GM12873 (cell line): ENCODE data around the gene ZC3H10.

ENCODE experiments used
- TF ChIP-seq, protein P1 (sequence below): IDR thresholded peaks from 2 replicates; pipeline ENCODE4 v1.5.1; 2012; ENCODE audit warnings: low read depth, mild to moderate bottlenecking, moderate library complexity, low read length, control low read depth; ENCODE audit not compliant: insufficient read depth; ENCODE audit errors: missing control alignments

The ZC3H10 gene

DNA sequence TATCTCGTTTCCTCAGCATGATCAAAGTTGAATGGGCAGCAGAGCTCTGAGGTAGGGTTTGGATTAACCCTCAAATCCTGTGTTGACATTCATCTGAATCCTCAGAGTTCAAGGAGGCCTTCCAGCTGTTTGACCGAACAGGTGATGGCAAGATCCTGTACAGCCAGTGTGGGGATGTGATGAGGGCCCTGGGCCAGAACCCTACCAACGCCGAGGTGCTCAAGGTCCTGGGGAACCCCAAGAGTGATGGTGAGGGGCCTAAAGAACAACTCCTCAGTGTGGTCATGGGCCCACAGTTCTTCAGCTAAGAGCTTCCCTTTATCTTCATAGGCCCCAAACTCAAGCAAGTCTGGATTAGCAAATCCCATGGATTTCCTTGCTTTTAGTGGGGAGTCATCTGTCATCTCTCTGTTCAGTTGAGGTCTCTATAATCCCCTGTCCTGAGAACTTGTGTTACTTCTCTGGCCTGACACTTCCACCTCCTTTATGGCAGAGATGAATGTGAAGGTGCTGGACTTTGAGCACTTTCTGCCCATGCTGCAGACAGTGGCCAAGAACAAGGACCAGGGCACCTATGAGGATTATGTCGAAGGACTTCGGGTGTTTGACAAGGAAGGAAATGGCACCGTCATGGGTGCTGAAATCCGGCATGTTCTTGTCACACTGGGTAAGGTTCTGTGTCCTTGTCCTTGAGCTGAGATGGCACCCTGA is 41.6 kb downstream of the ZC3H10 start:
- TF ChIP-seq, protein P1, sequence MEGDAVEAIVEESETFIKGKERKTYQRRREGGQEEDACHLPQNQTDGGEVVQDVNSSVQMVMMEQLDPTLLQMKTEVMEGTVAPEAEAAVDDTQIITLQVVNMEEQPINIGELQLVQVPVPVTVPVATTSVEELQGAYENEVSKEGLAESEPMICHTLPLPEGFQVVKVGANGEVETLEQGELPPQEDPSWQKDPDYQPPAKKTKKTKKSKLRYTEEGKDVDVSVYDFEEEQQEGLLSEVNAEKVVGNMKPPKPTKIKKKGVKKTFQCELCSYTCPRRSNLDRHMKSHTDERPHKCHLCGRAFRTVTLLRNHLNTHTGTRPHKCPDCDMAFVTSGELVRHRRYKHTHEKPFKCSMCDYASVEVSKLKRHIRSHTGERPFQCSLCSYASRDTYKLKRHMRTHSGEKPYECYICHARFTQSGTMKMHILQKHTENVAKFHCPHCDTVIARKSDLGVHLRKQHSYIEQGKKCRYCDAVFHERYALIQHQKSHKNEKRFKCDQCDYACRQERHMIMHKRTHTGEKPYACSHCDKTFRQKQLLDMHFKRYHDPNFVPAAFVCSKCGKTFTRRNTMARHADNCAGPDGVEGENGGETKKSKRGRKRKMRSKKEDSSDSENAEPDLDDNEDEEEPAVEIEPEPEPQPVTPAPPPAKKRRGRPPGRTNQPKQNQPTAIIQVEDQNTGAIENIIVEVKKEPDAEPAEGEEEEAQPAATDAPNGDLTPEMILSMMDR, result no peak

- TF ChIP-seq, protein P1, result no peak
Observed at GRCh38 chr12:56160193-56160763, 42.2 kb downstream of the ZC3H10 start.

GRCh38 chr12:56160894-56161689 is 43.0 kb downstream of the ZC3H10 start:
- TF ChIP-seq, protein P1, result no peak

GRCh38 chr12:56161690-56162351 is 43.8 kb downstream of the ZC3H10 start:
- TF ChIP-seq, protein P1, result no peak

GRCh38 chr12:56162468-56163290 is 44.6 kb downstream of the ZC3H10 start:
- TF ChIP-seq, protein P1, result no peak

DNA sequence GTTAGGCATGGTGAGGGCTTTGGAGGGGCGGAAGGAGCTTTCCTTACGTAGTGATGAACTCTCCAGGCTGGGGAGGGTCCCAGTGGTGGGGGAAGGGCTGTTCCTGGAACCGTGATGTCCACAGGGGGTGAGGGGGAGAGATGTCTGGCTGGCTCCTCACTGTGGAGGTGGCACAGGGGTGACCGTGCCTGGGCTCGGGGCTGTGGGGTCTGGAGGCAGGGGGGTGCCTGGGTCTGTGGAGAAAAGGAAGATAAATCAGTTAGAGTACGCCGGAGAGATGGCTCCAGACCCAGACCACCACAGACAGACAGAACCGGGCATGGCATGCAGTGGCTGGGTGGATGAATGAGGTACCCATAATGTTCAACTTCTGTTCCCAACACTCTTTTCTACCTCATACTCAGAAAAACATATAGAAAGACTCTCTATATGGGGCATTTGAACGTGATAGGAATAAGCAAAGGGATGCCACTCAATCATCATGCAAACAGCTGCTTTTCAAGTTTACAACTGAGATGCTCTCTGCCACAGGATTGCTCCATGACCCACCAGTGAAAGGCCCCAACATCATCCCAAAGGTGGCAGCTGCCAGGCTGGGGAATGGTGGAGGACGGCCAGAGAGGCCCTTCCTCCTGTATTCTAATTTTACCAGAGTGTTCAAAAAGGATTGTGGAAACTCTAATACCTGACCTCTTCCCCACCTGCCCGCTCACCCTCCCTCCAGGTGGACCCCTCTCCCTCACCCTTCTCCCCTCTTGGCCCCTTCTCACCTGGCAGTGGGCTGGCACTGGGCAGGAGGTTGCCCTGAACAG is 45.7 kb downstream of the ZC3H10 start:
- TF ChIP-seq, protein P1, result no peak
